Right atrium auricular region (tissue), 2 donors: ENCODE measurements around the gene PRDM7. TPM values are rescaled to one million over a fixed set of nuclear protein-coding genes. Genes with fewer than 3 reads are reported as not detected.

Source experiments
- DNase-seq: peaks from one replicate; pipeline ENCODE4 v3.0.0-alpha.2; 2019; ENCODE audit warnings: low spot score
- H3K27ac ChIP-seq, 2 donors: fragments of 200-600 bp; sonication (generic); 1 replicate in 1 of 2; 2 replicates in 1 of 2; pipeline ENCODE4 v1.5.1; 2016 to 2019
- H3K27me3 ChIP-seq, 2 donors: fragments of 200-600 bp; sonication (generic); one replicate each; pipeline versions ENCODE4 v1.5.1 to v1.6.0; 2017 to 2019
- H3K36me3 ChIP-seq: fragments of 200-600 bp; sonication (generic); one replicate; pipeline ENCODE4 v1.5.1; 2016
- H3K4me1 ChIP-seq, 2 donors: fragments of 200-600 bp; sonication (generic); one replicate each; pipeline versions ENCODE4 v1.5.1 to v1.6.0; 2017 to 2019
- H3K4me3 ChIP-seq, 2 donors: fragments of 200-600 bp; sonication (generic); 1 replicate in 1 of 2; 2 replicates in 1 of 2; pipeline ENCODE4 v1.5.1; 2017 to 2019; ENCODE audit warnings: mild to moderate bottlenecking in 1 of 2, moderate library complexity in 1 of 2
- H3K9me3 ChIP-seq, 2 donors: fragments of 200-600 bp; sonication (generic); one replicate each; pipeline ENCODE4 v1.5.1; 2019
- CTCF ChIP-seq, 2 donors: fragments of 200-600 bp; sonication (generic); IDR thresholded peaks; one replicate each; pipeline ENCODE4 v1.5.1; 2019; ENCODE audit warnings: antibody characterized with exemption in 2 of 2
- total RNA-seq, 2 donors: library from RNA; depleted of rRNA; stranded (reverse); fragments of >200 nt; gene quantifications; one replicate each; pipeline ENCODE4 v1.1.0, GENCODE V29; 2016

The PRDM7 gene
- total RNA-seq, 2 donors from 2014 or later: not detected

- Histone ChIP-seq H3K4me1 (no peaks in the 10 kb centered on the region), H3K27ac (no peak overlapping the region), H3K27me3 (no peaks in the 10 kb centered on the region), H3K9me3 (peaks cover 0 to 14% of the 10 kb centered on the region in 2 donors), H3K4me3 (no peak overlapping the region), H3K36me3 (no peaks in the 10 kb centered on the region)
- no peak for DNase-seq
- TF ChIP-seq CTCF (IDR thresholded peaks at IDR 0.05): no peak
Measured at GRCh38 chr16:90055371-90055770, 21.8 kb downstream of the PRDM7 start.

- no peak for TF ChIP-seq CTCF (IDR thresholded peaks at IDR 0.05)
- H3K27me3 ChIP-seq: no peaks in the 10 kb centered on the region
- no peak for DNase-seq
- peaks cover 0 to 14% of the 10 kb centered on the region in 2 donors for H3K9me3 ChIP-seq
- H3K4me1 ChIP-seq: no peaks in the 10 kb centered on the region
- H3K27ac ChIP-seq: no peak overlapping the region
- H3K36me3 ChIP-seq: no peaks in the 10 kb centered on the region
- no peak overlapping the region for H3K4me3 ChIP-seq
Measured at GRCh38 chr16:90054554-90054953, 22.6 kb downstream of the PRDM7 start.

- H3K4me3 ChIP-seq: no peak overlapping the region
- no peaks in the 10 kb centered on the region for H3K4me1 ChIP-seq
- H3K9me3 ChIP-seq: peaks cover 0 to 14% of the 10 kb centered on the region in 2 donors
- no peaks in the 10 kb centered on the region for H3K27me3 ChIP-seq
- no peak for DNase-seq
- no peaks in the 10 kb centered on the region for H3K36me3 ChIP-seq
- no peak overlapping the region for H3K27ac ChIP-seq
- no peak for TF ChIP-seq CTCF (IDR thresholded peaks at IDR 0.05)
Measured at GRCh38 chr16:90053902-90054500, 23.1 kb downstream of the PRDM7 start.

GRCh38 chr16:90050969-90051368 is 26.2 kb downstream of the PRDM7 start:
- peaks cover 0 to 14% of the 10 kb centered on the region in 2 donors for H3K9me3 ChIP-seq
- DNase-seq: no peak
- no peak overlapping the region for H3K27ac ChIP-seq
- TF ChIP-seq CTCF (IDR thresholded peaks at IDR 0.05): no peak
- peaks cover 0 to 15% of the 10 kb centered on the region in 2 donors for H3K4me1 ChIP-seq
- H3K36me3 ChIP-seq: no peaks in the 10 kb centered on the region
- H3K27me3 ChIP-seq: no peaks in the 10 kb centered on the region
- no peak overlapping the region for H3K4me3 ChIP-seq

GRCh38 chr16:90048737-90049330 is 28.3 kb downstream of the PRDM7 start:
- Histone ChIP-seq H3K27ac (no peak overlapping the region), H3K9me3 (no peaks in the 10 kb centered on the region), H3K27me3 (no peaks in the 10 kb centered on the region), H3K4me3 (no peak overlapping the region), H3K4me1 (peaks cover 0 to 15% of the 10 kb centered on the region in 2 donors), H3K36me3 (no peaks in the 10 kb centered on the region)
- no peak for TF ChIP-seq CTCF (IDR thresholded peaks at IDR 0.05)
- no peak for DNase-seq

GRCh38 chr16:90048347-90048722 is 28.8 kb downstream of the PRDM7 start:
- no peaks in the 10 kb centered on the region for H3K27me3 ChIP-seq
- no peak for DNase-seq
- H3K4me1 ChIP-seq: peaks cover 0 to 15% of the 10 kb centered on the region in 2 donors
- TF ChIP-seq CTCF (IDR thresholded peaks at IDR 0.05): no peak
- H3K9me3 ChIP-seq: no peaks in the 10 kb centered on the region
- peaks cover 3% of the 10 kb centered on the region for H3K36me3 ChIP-seq
- no peak overlapping the region for H3K4me3 ChIP-seq
- H3K27ac ChIP-seq: no peak overlapping the region
